Heart right ventricle (tissue), 16 donors: Measurements from ENCODE around the gene PNPO. TPM values are rescaled to one million over a fixed set of nuclear protein-coding genes. Genes with fewer than 3 reads are reported as not detected.

Experiments used
- ATAC-seq, 8 donors: fragments of 200-7000 bp; cut with Tn5 transposase; one replicate each; pipeline ENCODE4 v1.9.1; 2020; ENCODE audit warnings: mild to moderate bottlenecking in 8 of 8, moderate library complexity in 8 of 8, moderate number of reproducible peaks in 1 of 8
- DNase-seq, 2 donors: peaks; one replicate each; pipeline ENCODE4 v3.0.0-alpha.2; 2020
- H3K27ac ChIP-seq, 10 donors: fragments of 200-600 bp; sonication (generic) in 2 of 10; one replicate each; pipeline versions ENCODE4 v1.5.0 to v1.8.0; 2020 to 2022; ENCODE audit warnings: mild to moderate bottlenecking in 3 of 10
- H3K27me3 ChIP-seq, 7 donors: fragments of 200-600 bp; one replicate each; pipeline ENCODE4 v1.8.0; 2021 to 2022; ENCODE audit warnings: mild to moderate bottlenecking in 2 of 7
- H3K36me3 ChIP-seq, 9 donors: fragments of 200-600 bp; sonication (generic) in 1 of 9; one replicate each; pipeline versions ENCODE4 v1.5.0 to v1.8.0; 2020 to 2022; ENCODE audit warnings: mild to moderate bottlenecking in 2 of 9
- H3K4me1 ChIP-seq, 9 donors: fragments of 200-600 bp; sonication (generic) in 1 of 9; one replicate each; pipeline versions ENCODE4 v1.5.0 to v1.8.0; 2020 to 2022; ENCODE audit warnings: mild to moderate bottlenecking in 4 of 9
- H3K4me3 ChIP-seq, 10 donors: fragments of 200-600 bp; sonication (generic) in 2 of 10; one replicate each; pipeline versions ENCODE4 v1.5.0 to v1.8.0; 2020 to 2022; ENCODE audit warnings: mild to moderate bottlenecking in 7 of 10, moderate library complexity in 2 of 10
- H3K9me3 ChIP-seq, 11 donors: fragments of 200-600 bp in 10 of 11; sonication (generic) in 2 of 11; one replicate each; pipeline versions ENCODE4 v1.5.0 to v1.8.0; 2013 to 2022; ENCODE audit warnings: mild to moderate bottlenecking in 2 of 11, control low read depth in 1 of 11, moderate library complexity in 1 of 11
- CTCF ChIP-seq, 9 donors: fragments of 200-600 bp; sonication (generic) in 2 of 9; IDR thresholded peaks; one replicate each; pipeline versions ENCODE4 v1.5.0 to v1.8.0; 2021 to 2022; ENCODE audit warnings: antibody characterized with exemption in 9 of 9, mild to moderate bottlenecking in 5 of 9, moderate library complexity in 1 of 9
- WGBS, 2 donors: extraction: QIAGEN DNeasy Blood & Tissue Kit; methylation state at CpG; one replicate each; pipeline ENCODE4 v1.1.7; 2013; ENCODE audit warnings: inconsistent platforms in 1 of 2; 5-methylcytosine and 5-hydroxymethylcytosine counted together
- intact Hi-C, 10 donors: fragments of 100-400 bp; cut with DNase I; formaldehyde crosslinking; loops; one replicate each; pipeline versions ENCODE4 v1.11.1 to v1.14.2; 2022
- polyA plus RNA-seq, 2 donors: library from polyadenylated mRNA; stranded (reverse); fragments of 200-250 nt; gene quantifications; one replicate each; pipeline ENCODE4 v1.2.3, GENCODE V29; 2013
- total RNA-seq, 10 donors: library from RNA; stranded (reverse); fragmentation: NEBNext Ultra II Directional in 3 of 10; extraction: Animal tissue kit (Norgen Biotek cat#: 25700) in 3 of 10; gene quantifications; one replicate each; pipeline versions ENCODE4 v1.2.1 to v1.2.4, GENCODE V29; 2021 to 2023
- donor health status: Arrhythmogenic right ventricular cardiomyopathy.
- donor health status: ischemic (EF 13 %, LVEDD 7.1; RV severe dilation, severe dysfunction).
- donor health status: healthy with polysubstance abuse.
- donor health status: DM: no; HTN: yes; CAD: no.
- donor health status: DM: no; HTN: no; CAD: no.
- donor health status: ischemic (EF 25% LVEDD 6.9; RV normal size, moderate dysfunction).
- donor health status: ischemic (EF 25% LVEDD 5.7; RV mildly dilated, moderate dysfunction).
- donor health status: healthy.
- donor health status: DM: yes; HTN: yes; CAD: no.
- donor health status: Ischemic cardiomyopathy.
- donor health status: ischemic (EF 35%, LVEDD 5.7; RV mildly dilated, moderate dysfunction).
- donor health status: nonischemic (EF 11% LVEDD 7.7; RV severe dilation, severe dysfunction).
- donor health status: DM: yes; HTN: yes; CAD: no.
- donor health status: PGD.
- donor health status: ischemic (EF 29% LVEDD 5.4; RV normal size, mild dysfunction).
- donor health status: nonischemic (EF 23%, LVEDD 6.1; RV moderate dilation, normal function).

The PNPO gene
- total and polyA plus RNA-seq, 12 donors, result 9.5 to 37.0 (median 29.9) TPM

- no peak for TF ChIP-seq CTCF (IDR thresholded peaks at IDR 0.05)
- Histone ChIP-seq H3K36me3 (peaks cover 0 to 14% (median 0%) of the 10 kb centered on the region in 9 donors), H3K27me3 (peaks cover 0 to 6% (median 0%) of the 10 kb centered on the region in 7 donors), H3K4me3 (no peak overlapping the region), H3K9me3 (no peaks in the 10 kb centered on the region), H3K27ac (no peak overlapping the region), H3K4me1 (peaks cover 0 to 23% (median 16%) of the 10 kb centered on the region in 9 donors)
- no peak for ATAC-seq
- intact Hi-C loops, result no loop called here
- 68 to 69% methylated on average over 10 of the region's 10 CpGs for WGBS, 2 donors
- no peak for DNase-seq
Observed at GRCh38 chr17:47989159-47989558, 47.8 kb downstream of the PNPO start.

GRCh38 chr17:47989700-47990099 is 48.3 kb downstream of the PNPO start:
- WGBS, 2 donors, result 97 to 100% methylated on average over 1 of the region's 1 CpG
- H3K36me3 ChIP-seq, result peaks cover 0 to 9% (median 0%) of the 10 kb centered on the region in 9 donors
- H3K27ac ChIP-seq, result no peak overlapping the region
- intact Hi-C loops, result no loop called here
- H3K9me3 ChIP-seq, result no peaks in the 10 kb centered on the region
- no peak overlapping the region for H3K4me3 ChIP-seq
- ATAC-seq (no peak), DNase-seq (no peak)
- peaks cover 0 to 21% (median 11%) of the 10 kb centered on the region in 9 donors for H3K4me1 ChIP-seq
- H3K27me3 ChIP-seq, result peaks cover 0 to 6% (median 0%) of the 10 kb centered on the region in 7 donors
- TF ChIP-seq CTCF (IDR thresholded peaks at IDR 0.05), result no peak

GRCh38 chr17:47990962-47991731 is 49.8 kb downstream of the PNPO start:
- no peak for ATAC-seq
- no peak for TF ChIP-seq CTCF (IDR thresholded peaks at IDR 0.05)
- WGBS, 2 donors, result 58 to 72% methylated on average over 14 of the region's 14 CpGs

DNA sequence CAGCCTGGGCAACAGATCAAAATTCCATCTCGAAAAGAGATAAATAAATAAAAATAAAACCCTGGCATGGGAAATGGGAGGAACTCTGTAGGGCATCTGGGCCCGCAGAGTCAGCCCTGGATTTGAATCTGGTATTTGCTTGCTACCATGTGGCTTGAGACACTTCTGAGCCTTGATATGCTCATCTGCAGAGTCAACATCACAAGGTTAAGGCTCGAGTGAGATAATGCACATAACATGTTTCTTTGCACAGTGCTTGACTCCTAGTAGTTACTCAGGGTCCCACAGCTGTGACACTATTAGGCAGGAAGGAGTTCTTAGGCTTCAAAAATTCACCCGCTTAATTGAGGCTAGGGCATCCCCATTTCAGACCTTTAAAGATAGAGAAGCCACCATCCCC is 50.8 kb downstream of the PNPO start:
- H3K4me1 ChIP-seq, result peaks cover 0 to 18% (median 11%) of the 10 kb centered on the region in 9 donors
- TF ChIP-seq CTCF (IDR thresholded peaks at IDR 0.05), result no peak
- no peak overlapping the region for H3K4me3 ChIP-seq
- H3K9me3 ChIP-seq, result no peaks in the 10 kb centered on the region
- 46 to 58% methylated on average over 4 of the region's 4 CpGs for WGBS, 2 donors
- peak in 1 of 8 donors; percentile 20 for ATAC-seq
- intact Hi-C loops, result no loop called here
- DNase-seq, result no peak
- H3K27ac ChIP-seq, result no peak overlapping the region
- no peaks in the 10 kb centered on the region for H3K36me3 ChIP-seq
- H3K27me3 ChIP-seq, result peaks cover 0 to 9% (median 0%) of the 10 kb centered on the region in 7 donors

More at GRCh38 chr17:47990962-47991731, 49.8 kb downstream of the PNPO start:
- Histone ChIP-seq H3K27me3 (peaks cover 0 to 9% (median 0%) of the 10 kb centered on the region in 7 donors), H3K9me3 (no peaks in the 10 kb centered on the region), H3K4me3 (no peak overlapping the region), H3K27ac (no peak overlapping the region), H3K4me1 (peaks cover 0 to 21% (median 11%) of the 10 kb centered on the region in 9 donors), H3K36me3 (no peaks in the 10 kb centered on the region)
- no peak for DNase-seq
- intact Hi-C loops, result no loop called here
